GM12878 (cell line): ENCODE results near the gene ZNF443. TPM values are rescaled to one million over a fixed set of nuclear protein-coding genes. Genes with fewer than 3 reads are reported as not detected.

Experiments
- BMI1 ChIP-seq: fragments of 450-650 bp; IDR thresholded peaks from 2 replicates; pipeline ENCODE4 v1.6.1; 2016; ENCODE audit warnings: mild to moderate bottlenecking, moderate library complexity, borderline replicate concordance
- BRCA1 ChIP-seq: IDR thresholded peaks from 2 replicates; pipeline ENCODE4 v1.6.1; 2011; ENCODE audit warnings: low read depth, low read length, improper control_type of control experiment
- CHD1 ChIP-seq: IDR thresholded peaks from 2 replicates; pipeline ENCODE4 v1.6.1; 2012; ENCODE audit warnings: low read depth, low read length, improper control_type of control experiment
- CHD4 ChIP-seq: fragments of 200-600 bp; sonication (generic); IDR thresholded peaks from 2 replicates; pipeline ENCODE4 v1.6.1; 2016; ENCODE audit warnings: mild to moderate bottlenecking
- CREM ChIP-seq: IDR thresholded peaks from 2 replicates; pipeline ENCODE4 v1.6.1; 2014; ENCODE audit warnings: antibody characterized with exemption, low read depth
- DPF2 ChIP-seq: fragments of 450-650 bp; IDR thresholded peaks from 2 replicates; pipeline ENCODE4 v1.6.1; 2017; ENCODE audit warnings: mild to moderate bottlenecking
- EP300 ChIP-seq, 2 experiments: fragments of 150-350 bp in 1 of 2; IDR thresholded peaks; 2 replicates each; pipeline ENCODE4 v1.6.1; 2011 to 2012; ENCODE audit warnings: low read depth in 2 of 2, low read length in 2 of 2, borderline replicate concordance in 1 of 2, improper control_type of control experiment in 1 of 2, inconsistent platforms in 1 of 2; ENCODE audit not compliant: control insufficient read depth in 1 of 2
- ESRRA ChIP-seq: IDR thresholded peaks from 2 replicates; pipeline ENCODE4 v1.6.1; 2012; ENCODE audit warnings: mild to moderate bottlenecking, low read length, improper control_type of control experiment
- EZH2 ChIP-seq: IDR thresholded peaks from 2 replicates; pipeline ENCODE4 v1.6.1; 2012; ENCODE audit warnings: low read depth, mild to moderate bottlenecking, control low read depth, inconsistent platforms, low read length, borderline replicate concordance; ENCODE audit not compliant: control insufficient read depth
- HDAC2 ChIP-seq: fragments of 200-600 bp; sonication (generic); IDR thresholded peaks from 2 replicates; pipeline ENCODE4 v1.6.1; 2017
- IKZF2 ChIP-seq, 2 experiments: fragments of 450-650 bp; IDR thresholded peaks; 2 replicates each; pipeline ENCODE4 v1.6.1; 2017; ENCODE audit warnings: mild to moderate bottlenecking in 2 of 2, moderate library complexity in 2 of 2
- LARP7 ChIP-seq: fragments of 450-650 bp; IDR thresholded peaks from 2 replicates; pipeline ENCODE4 v1.6.1; 2017; ENCODE audit warnings: mild to moderate bottlenecking
- MEF2B ChIP-seq: fragments of 450-650 bp; IDR thresholded peaks from 2 replicates; pipeline ENCODE4 v1.6.1; 2018; ENCODE audit warnings: mild to moderate bottlenecking, moderate library complexity; ENCODE audit not compliant: partially characterized antibody, poor library complexity, severe bottlenecking
- MTA2 ChIP-seq: fragments of 450-650 bp; IDR thresholded peaks from 2 replicates; pipeline ENCODE4 v1.6.1; 2016; ENCODE audit warnings: low read depth, mild to moderate bottlenecking, moderate library complexity
- NFYA ChIP-seq: IDR thresholded peaks from 2 replicates; pipeline ENCODE4 v1.6.1; 2011; ENCODE audit warnings: low read depth, mild to moderate bottlenecking, low read length, improper control_type of control experiment, borderline replicate concordance
- NFYB ChIP-seq: IDR thresholded peaks from 2 replicates; pipeline ENCODE4 v1.6.1; 2011; ENCODE audit warnings: low read depth, mild to moderate bottlenecking, low read length, improper control_type of control experiment, moderate library complexity; ENCODE audit not compliant: insufficient read depth
- NR2C1 ChIP-seq: fragments of 450-650 bp; IDR thresholded peaks from 2 replicates; pipeline ENCODE4 v1.6.1; 2017; ENCODE audit warnings: antibody characterized with exemption, mild to moderate bottlenecking, moderate library complexity
- NRF1 ChIP-seq: conservative IDR thresholded peaks from 2 replicates; pipeline ENCODE4 v1.6.1; 2011; ENCODE audit warnings: mild to moderate bottlenecking, low read depth, low read length, improper control_type of control experiment
- PAX5 ChIP-seq: IDR thresholded peaks from 2 replicates; pipeline ENCODE4 v1.6.1; 2011; ENCODE audit warnings: low read depth, low read length, borderline replicate concordance
- POU2F2 ChIP-seq: IDR thresholded peaks from 3 replicates; pipeline ENCODE4 v1.6.1; 2011; ENCODE audit warnings: low read depth, mild to moderate bottlenecking, low read length, borderline replicate concordance
- RB1 ChIP-seq: fragments of 450-650 bp; formaldehyde crosslinking; IDR thresholded peaks from 2 replicates; pipeline ENCODE4 v1.6.1; 2017; ENCODE audit warnings: mild to moderate bottlenecking, borderline replicate concordance
- RFX5 ChIP-seq: IDR thresholded peaks from 2 replicates; pipeline ENCODE4 v1.6.1; 2011; ENCODE audit warnings: low read depth, low read length, improper control_type of control experiment
- SMAD5 ChIP-seq: IDR thresholded peaks from 2 replicates; pipeline ENCODE4 v1.6.1; 2016; ENCODE audit warnings: antibody characterized with exemption, low read depth
- SMC3 ChIP-seq: IDR thresholded peaks from 2 replicates; pipeline ENCODE4 v1.6.1; 2011; ENCODE audit warnings: low read length, improper control_type of control experiment, borderline replicate concordance
- STAT1 ChIP-seq: fragments of 450-650 bp; conservative IDR thresholded peaks from 2 replicates; pipeline ENCODE4 v1.6.1; 2014; ENCODE audit warnings: antibody characterized with exemption, mild to moderate bottlenecking
- TAF1 ChIP-seq: IDR thresholded peaks from 2 replicates; pipeline ENCODE4 v1.6.1; 2011; ENCODE audit warnings: mild to moderate bottlenecking, low read depth, low read length, borderline replicate concordance
- YBX1 ChIP-seq: fragments of 450-650 bp; IDR thresholded peaks from 2 replicates; pipeline ENCODE4 v1.6.1; 2016; ENCODE audit warnings: antibody characterized with exemption
- YY1 ChIP-seq: IDR thresholded peaks from 2 replicates; pipeline ENCODE4 v1.6.1; 2011; ENCODE audit warnings: low read depth, mild to moderate bottlenecking, low read length
- polyA plus RNA-seq, 11 experiments: library from polyadenylated mRNA; depleted of rRNA in 4 of 11; unstranded in 6 of 11; stranded (reverse) in 5 of 11; fragments of >200 nt; fragmentation: Nextera tagmentation in 4 of 11; fragmentation: Illumina TruSeq in 1 of 11; extraction: Ambion mirVana in 4 of 11; extraction: Trizol in 1 of 11; gene quantifications; 1 replicate in 1 of 11; 2 replicates in 10 of 11; pipeline versions ENCODE4 v1.2.1 to v1.2.3, GENCODE V29; 2011 to 2016; ENCODE audit warnings: inconsistent platforms in 2 of 11, missing spikeins in 2 of 11, low read depth in 1 of 11
- total RNA-seq, 4 experiments: library from RNA; depleted of rRNA in 3 of 4; stranded (reverse); fragments of >200 nt in 3 of 4; fragmentation: Illumina TruSeq in 1 of 4; extraction: Trizol in 1 of 4; gene quantifications; 2 replicates each; pipeline versions ENCODE4 v1.2.1 to v1.2.3, GENCODE V29; 2013 to 2021
- TF ChIP-seq, protein P1 (sequence below): IDR thresholded peaks from 2 replicates; pipeline ENCODE4 v1.6.1; 2012; ENCODE audit warnings: low read depth, low read length, improper control_type of control experiment
- TF ChIP-seq, protein P2 (sequence below): fragments of 150-350 bp; IDR thresholded peaks from 2 replicates; pipeline ENCODE4 v1.6.1; 2014; ENCODE audit warnings: mild to moderate bottlenecking, low read depth, low read length
- TF ChIP-seq, protein P3 (sequence below): IDR thresholded peaks from 2 replicates; pipeline ENCODE4 v1.6.1; 2011; ENCODE audit warnings: low read depth, low read length, improper control_type of control experiment, borderline replicate concordance

ZNF443 gene
- total and polyA plus RNA-seq, 10 of the 15 experiments (the other 5 are each of a cell fraction or from before 2014, with no cell fraction given): 2.1 to 9.1 (median 3.9) TPM

DNA sequence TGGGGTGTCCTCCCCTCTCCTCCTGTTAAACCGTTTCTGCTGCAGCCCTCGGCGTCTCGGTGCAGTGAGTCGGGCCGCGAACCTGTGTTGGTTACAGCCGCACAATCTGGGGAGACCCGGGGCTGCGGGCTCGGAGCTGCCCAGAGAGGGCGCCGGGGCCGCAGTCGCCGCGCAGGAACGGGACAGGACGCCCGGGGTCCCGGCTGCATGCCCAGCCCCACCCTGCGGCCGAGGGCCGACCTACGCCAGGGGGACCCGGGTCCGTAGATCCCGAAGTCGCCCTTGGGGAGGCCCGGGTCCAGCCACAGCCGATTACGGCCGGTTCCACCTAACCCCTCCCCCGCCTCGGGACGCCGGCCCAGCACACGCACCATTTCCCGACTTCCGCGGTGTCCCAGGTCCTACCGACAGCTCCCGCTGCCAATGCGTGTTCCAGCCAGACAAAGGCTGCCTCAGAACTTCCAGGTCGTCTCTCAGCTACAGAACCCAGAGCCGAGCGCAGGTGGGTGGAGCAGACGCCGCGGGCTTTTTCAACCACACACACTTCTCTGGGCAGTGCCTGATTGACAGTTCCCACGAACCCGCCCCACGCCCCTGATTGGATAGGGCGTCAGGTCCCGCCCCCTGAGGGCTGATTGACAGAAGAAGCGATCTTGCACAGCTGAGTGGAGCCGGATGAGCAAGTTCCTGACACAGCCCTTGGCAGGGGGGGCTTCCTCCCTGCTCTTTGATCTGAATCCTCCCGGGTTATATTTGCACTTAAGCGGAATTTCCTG lies at the start of gene ZNF443 (continued):
- TF ChIP-seq ESRRA (no peak), STAT1 (no peak), YY1 (no peak), CHD1 (no peak), MTA2 (no peak), SMC3 (0 out of 2 replicates have a peak, but pooled peaks have one; percentile 1), RB1 (no peak), RFX5 (no peak), NRF1 (no peak), NFYA (peak; percentile 59; the same call in 1 of the 2 replicates), LARP7 (no peak), BRCA1 (no peak), BMI1 (no peak), PAX5 (0 out of 2 replicates have a peak, but pooled peaks have one; percentile 24), NFYB (peak; percentile 98), EZH2 (no peak), TAF1 (peak; percentile 49; the same call in 1 of the 2 replicates), HDAC2 (no peak), POU2F2 (no peak), IKZF2 (IDR thresholded peaks at IDR 0.05) (no peak; a peak in 1 of 4 replicates), YBX1 (no peak), CREM (0 out of 2 replicates have a peak, but pooled peaks have one; percentile 17), MEF2B (no peak), EP300 (IDR thresholded peaks at IDR 0.05; ENCODE audit: borderline replicate concordance in 1 of 2, control insufficient read depth in 1 of 2, low read depth in 2 of 2, low read length in 2 of 2) (no peak), SMAD5 (no peak), NR2C1 (no peak), CHD4 (no peak), DPF2 (peak; percentile 92)
- TF ChIP-seq, protein P1, sequence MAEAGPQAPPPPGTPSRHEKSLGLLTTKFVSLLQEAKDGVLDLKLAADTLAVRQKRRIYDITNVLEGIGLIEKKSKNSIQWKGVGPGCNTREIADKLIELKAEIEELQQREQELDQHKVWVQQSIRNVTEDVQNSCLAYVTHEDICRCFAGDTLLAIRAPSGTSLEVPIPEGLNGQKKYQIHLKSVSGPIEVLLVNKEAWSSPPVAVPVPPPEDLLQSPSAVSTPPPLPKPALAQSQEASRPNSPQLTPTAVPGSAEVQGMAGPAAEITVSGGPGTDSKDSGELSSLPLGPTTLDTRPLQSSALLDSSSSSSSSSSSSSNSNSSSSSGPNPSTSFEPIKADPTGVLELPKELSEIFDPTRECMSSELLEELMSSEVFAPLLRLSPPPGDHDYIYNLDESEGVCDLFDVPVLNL: peak; percentile 84
- TF ChIP-seq, protein P2, sequence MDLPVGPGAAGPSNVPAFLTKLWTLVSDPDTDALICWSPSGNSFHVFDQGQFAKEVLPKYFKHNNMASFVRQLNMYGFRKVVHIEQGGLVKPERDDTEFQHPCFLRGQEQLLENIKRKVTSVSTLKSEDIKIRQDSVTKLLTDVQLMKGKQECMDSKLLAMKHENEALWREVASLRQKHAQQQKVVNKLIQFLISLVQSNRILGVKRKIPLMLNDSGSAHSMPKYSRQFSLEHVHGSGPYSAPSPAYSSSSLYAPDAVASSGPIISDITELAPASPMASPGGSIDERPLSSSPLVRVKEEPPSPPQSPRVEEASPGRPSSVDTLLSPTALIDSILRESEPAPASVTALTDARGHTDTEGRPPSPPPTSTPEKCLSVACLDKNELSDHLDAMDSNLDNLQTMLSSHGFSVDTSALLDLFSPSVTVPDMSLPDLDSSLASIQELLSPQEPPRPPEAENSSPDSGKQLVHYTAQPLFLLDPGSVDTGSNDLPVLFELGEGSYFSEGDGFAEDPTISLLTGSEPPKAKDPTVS: no peak
- TF ChIP-seq, protein P3, sequence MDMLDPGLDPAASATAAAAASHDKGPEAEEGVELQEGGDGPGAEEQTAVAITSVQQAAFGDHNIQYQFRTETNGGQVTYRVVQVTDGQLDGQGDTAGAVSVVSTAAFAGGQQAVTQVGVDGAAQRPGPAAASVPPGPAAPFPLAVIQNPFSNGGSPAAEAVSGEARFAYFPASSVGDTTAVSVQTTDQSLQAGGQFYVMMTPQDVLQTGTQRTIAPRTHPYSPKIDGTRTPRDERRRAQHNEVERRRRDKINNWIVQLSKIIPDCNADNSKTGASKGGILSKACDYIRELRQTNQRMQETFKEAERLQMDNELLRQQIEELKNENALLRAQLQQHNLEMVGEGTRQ: no peak
